OCI-LY3 (cell line): ENCODE results near the gene TSPOAP1.

Source experiments
- EZH2phosphoT487 ChIP-seq: fragments of 200-600 bp; shearing (Covaris generic); IDR thresholded peaks from 2 replicates; pipeline ENCODE4 v1.6.1; 2018; ENCODE audit warnings: antibody characterized with exemption, mixed run types, low read depth
- TF ChIP-seq, protein P1 (sequence below): fragments of 200-600, 300-600 bp; sonication (generic); IDR thresholded peaks from 2 replicates; pipeline ENCODE4 v1.5.1; 2014; ENCODE audit warnings: antibody characterized with exemption, low read length, low read depth

DNA sequence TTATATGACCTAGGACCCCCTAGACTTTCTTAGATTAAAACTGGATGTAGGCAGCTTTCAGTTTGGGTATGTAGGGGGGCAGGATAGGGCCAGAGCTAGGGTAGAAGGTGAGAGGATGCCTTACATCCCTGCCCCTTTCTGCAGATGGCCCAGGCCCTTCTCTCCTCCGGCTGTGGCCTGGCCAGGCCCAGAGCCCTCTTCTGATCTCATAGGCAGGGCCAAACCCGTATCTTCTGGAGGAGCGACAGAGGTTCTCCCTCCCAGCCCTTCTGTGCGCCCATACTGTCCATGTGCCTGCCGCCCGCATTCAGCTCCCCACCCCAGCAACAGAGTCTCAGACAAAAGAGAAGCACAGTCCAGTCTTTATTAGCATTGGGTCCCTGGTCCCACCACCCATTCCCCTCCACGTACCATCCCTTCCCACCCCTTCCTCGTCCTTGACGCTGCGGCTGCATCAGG, 2.0 kb upstream of the TSPOAP1 start:
- TF ChIP-seq, protein P1, sequence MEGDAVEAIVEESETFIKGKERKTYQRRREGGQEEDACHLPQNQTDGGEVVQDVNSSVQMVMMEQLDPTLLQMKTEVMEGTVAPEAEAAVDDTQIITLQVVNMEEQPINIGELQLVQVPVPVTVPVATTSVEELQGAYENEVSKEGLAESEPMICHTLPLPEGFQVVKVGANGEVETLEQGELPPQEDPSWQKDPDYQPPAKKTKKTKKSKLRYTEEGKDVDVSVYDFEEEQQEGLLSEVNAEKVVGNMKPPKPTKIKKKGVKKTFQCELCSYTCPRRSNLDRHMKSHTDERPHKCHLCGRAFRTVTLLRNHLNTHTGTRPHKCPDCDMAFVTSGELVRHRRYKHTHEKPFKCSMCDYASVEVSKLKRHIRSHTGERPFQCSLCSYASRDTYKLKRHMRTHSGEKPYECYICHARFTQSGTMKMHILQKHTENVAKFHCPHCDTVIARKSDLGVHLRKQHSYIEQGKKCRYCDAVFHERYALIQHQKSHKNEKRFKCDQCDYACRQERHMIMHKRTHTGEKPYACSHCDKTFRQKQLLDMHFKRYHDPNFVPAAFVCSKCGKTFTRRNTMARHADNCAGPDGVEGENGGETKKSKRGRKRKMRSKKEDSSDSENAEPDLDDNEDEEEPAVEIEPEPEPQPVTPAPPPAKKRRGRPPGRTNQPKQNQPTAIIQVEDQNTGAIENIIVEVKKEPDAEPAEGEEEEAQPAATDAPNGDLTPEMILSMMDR, result no peak
- no peak for TF ChIP-seq EZH2phosphoT487
